SK-N-SH treated with all-trans-retinoic acid at 6 μM for 48 hours (cell line): ENCODE results near the gene RPS4Y2.

Source experiments
- ATAC-seq: fragments of 200-7000 bp; cut with Tn5 transposase; 3 replicates; pipeline ENCODE4 v1.9.1; 2020; ENCODE audit warnings: mild to moderate bottlenecking, moderate library complexity
- ARNTL ChIP-seq: fragments of 450-650 bp; formaldehyde crosslinking; IDR thresholded peaks from 2 replicates; pipeline ENCODE4 v1.5.0; 2020; ENCODE audit warnings: low read depth, mild to moderate bottlenecking, moderate library complexity, borderline replicate concordance
- BACH2 ChIP-seq: fragments of 250-450 bp; sonication (Bioruptor Pico); IDR thresholded peaks from 2 replicates; pipeline ENCODE4 v1.9.0; 2021; ENCODE audit warnings: mild to moderate bottlenecking, borderline replicate concordance
- CREB5 ChIP-seq: fragments of 250-450 bp; sonication (Bioruptor Pico); IDR thresholded peaks from 2 replicates; pipeline ENCODE4 v1.5.1; 2020; ENCODE audit warnings: low read depth, mild to moderate bottlenecking, moderate library complexity
- CSDC2 ChIP-seq: fragments of 250-450 bp; sonication (Bioruptor Pico); IDR thresholded peaks from 2 replicates; pipeline ENCODE4 v1.5.0; 2020; ENCODE audit warnings: mild to moderate bottlenecking, moderate library complexity
- CSRNP3 ChIP-seq: fragments of 250-450 bp; sonication (Bioruptor Pico); IDR thresholded peaks from 2 replicates; pipeline ENCODE4 v1.5.1; 2021; ENCODE audit warnings: mild to moderate bottlenecking, moderate library complexity
- ESRRG ChIP-seq: fragments of 250-450 bp; sonication (Bioruptor Pico); IDR thresholded peaks from 2 replicates; pipeline ENCODE4 v1.6.1; 2021; ENCODE audit warnings: mild to moderate bottlenecking
- GLIS3 ChIP-seq: fragments of 250-450 bp; sonication (Bioruptor Pico); IDR thresholded peaks from 2 replicates; pipeline ENCODE4 v1.5.0; 2020; ENCODE audit warnings: mild to moderate bottlenecking, moderate library complexity
- ISL1 ChIP-seq: fragments of 250-450 bp; sonication (Bioruptor Pico); IDR thresholded peaks from 2 replicates; pipeline ENCODE4 v2.1.2; 2022; ENCODE audit warnings: mild to moderate bottlenecking, moderate library complexity
- OSR1 ChIP-seq: fragments of 250-450 bp; sonication (Bioruptor Pico); IDR thresholded peaks from 2 replicates; pipeline ENCODE4 v1.8.0; 2022; ENCODE audit warnings: moderate library complexity, mild to moderate bottlenecking, inconsistent platforms
- PATZ1 ChIP-seq: fragments of 250-450 bp; sonication (Bioruptor Pico); IDR thresholded peaks from 2 replicates; pipeline ENCODE4 v1.8.0; 2020; ENCODE audit warnings: mild to moderate bottlenecking, moderate library complexity, borderline replicate concordance
- PPARA ChIP-seq: fragments of 250-450 bp; sonication (Bioruptor Pico); IDR thresholded peaks from 2 replicates; pipeline ENCODE4 v1.5.0; 2020; ENCODE audit warnings: mild to moderate bottlenecking, borderline replicate concordance
- RARB ChIP-seq: fragments of 250-450 bp; sonication (Bioruptor Pico); IDR thresholded peaks from 2 replicates; pipeline ENCODE4 v1.8.0; 2021; ENCODE audit warnings: mild to moderate bottlenecking, moderate library complexity
- SNAI2 ChIP-seq: fragments of 250-450 bp; sonication (Bioruptor Pico); IDR thresholded peaks from 2 replicates; pipeline ENCODE4 v1.5.0; 2020; ENCODE audit warnings: mild to moderate bottlenecking, moderate library complexity
- TCF4 ChIP-seq: fragments of 250-450 bp; sonication (Bioruptor Pico); IDR thresholded peaks from 2 replicates; pipeline ENCODE4 v1.8.0; 2021; ENCODE audit warnings: mild to moderate bottlenecking, moderate library complexity, borderline replicate concordance
- TSHZ2 ChIP-seq: fragments of 250-450 bp; sonication (Bioruptor Pico); IDR thresholded peaks from 2 replicates; pipeline ENCODE4 v1.5.0; 2020; ENCODE audit warnings: mild to moderate bottlenecking, moderate library complexity
- ZC3H10 ChIP-seq: fragments of 250-450 bp; sonication (Bioruptor Pico); IDR thresholded peaks from 2 replicates; pipeline ENCODE4 v1.5.1; 2021; ENCODE audit warnings: mild to moderate bottlenecking, moderate library complexity
- ZFP3 ChIP-seq: fragments of 250-450 bp; sonication (Bioruptor Pico); IDR thresholded peaks from 2 replicates; pipeline ENCODE4 v1.5.0; 2020; ENCODE audit warnings: mild to moderate bottlenecking, moderate library complexity
- ZFP30 ChIP-seq: fragments of 450-650 bp; formaldehyde crosslinking; IDR thresholded peaks from 2 replicates; pipeline ENCODE4 v1.5.0; 2022; ENCODE audit warnings: mild to moderate bottlenecking, moderate library complexity
- ZNF565 ChIP-seq: fragments of 450-650 bp; formaldehyde crosslinking; conservative IDR thresholded peaks from 2 replicates; pipeline ENCODE4 v1.5.0; 2020; ENCODE audit warnings: low read depth, mild to moderate bottlenecking, moderate library complexity
- ZNF70 ChIP-seq: fragments of 450-650 bp; formaldehyde crosslinking; IDR thresholded peaks from 2 replicates; pipeline ENCODE4 v1.5.0; 2020; ENCODE audit warnings: mild to moderate bottlenecking, moderate library complexity
- ZNF8 ChIP-seq: fragments of 450-650 bp; formaldehyde crosslinking; IDR thresholded peaks from 2 replicates; pipeline ENCODE4 v1.5.0; 2020; ENCODE audit warnings: mild to moderate bottlenecking, moderate library complexity
- TF ChIP-seq, protein P1 (sequence below): fragments of 250-450 bp; sonication (Bioruptor Pico); IDR thresholded peaks from 2 replicates; pipeline ENCODE4 v1.8.0; 2021; ENCODE audit warnings: low read depth, mild to moderate bottlenecking, moderate library complexity, borderline replicate concordance

The RPS4Y2 gene

GRCh38 chrY:20780776-20781175, 24.9 kb downstream of the RPS4Y2 start:
- ATAC-seq = no peak
- TF ChIP-seq CSRNP3 (CRISPR knock-in tag) (no peak), ZNF70 (CRISPR knock-in tag) (no peak), ZC3H10 (CRISPR knock-in tag) (no peak), PPARA (CRISPR knock-in tag) (no peak), CSDC2 (CRISPR knock-in tag) (no peak), SNAI2 (CRISPR knock-in tag) (no peak), GLIS3 (no peak)
- TF ChIP-seq, protein P1, sequence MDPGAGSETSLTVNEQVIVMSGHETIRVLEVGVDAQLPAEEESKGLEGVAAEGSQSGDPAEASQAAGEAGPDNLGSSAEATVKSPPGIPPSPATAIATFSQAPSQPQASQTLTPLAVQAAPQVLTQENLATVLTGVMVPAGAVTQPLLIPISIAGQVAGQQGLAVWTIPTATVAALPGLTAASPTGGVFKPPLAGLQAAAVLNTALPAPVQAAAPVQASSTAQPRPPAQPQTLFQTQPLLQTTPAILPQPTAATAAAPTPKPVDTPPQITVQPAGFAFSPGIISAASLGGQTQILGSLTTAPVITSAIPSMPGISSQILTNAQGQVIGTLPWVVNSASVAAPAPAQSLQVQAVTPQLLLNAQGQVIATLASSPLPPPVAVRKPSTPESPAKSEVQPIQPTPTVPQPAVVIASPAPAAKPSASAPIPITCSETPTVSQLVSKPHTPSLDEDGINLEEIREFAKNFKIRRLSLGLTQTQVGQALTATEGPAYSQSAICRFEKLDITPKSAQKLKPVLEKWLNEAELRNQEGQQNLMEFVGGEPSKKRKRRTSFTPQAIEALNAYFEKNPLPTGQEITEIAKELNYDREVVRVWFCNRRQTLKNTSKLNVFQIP = no peak

GRCh38 chrY:20781408-20781807, 25.5 kb downstream of the RPS4Y2 start:
- no peak for ATAC-seq

More at GRCh38 chrY:20781408-20781807, 25.5 kb downstream of the RPS4Y2 start:
- TF ChIP-seq TSHZ2 (CRISPR knock-in tag) (no peak), CSDC2 (CRISPR knock-in tag) (no peak), CREB5 (CRISPR knock-in tag) (no peak), ESRRG (no peak), OSR1 (CRISPR knock-in tag) (no peak), ZFP3 (no peak), TCF4 (CRISPR knock-in tag) (no peak), RARB (CRISPR knock-in tag) (no peak), ARNTL (no peak), BACH2 (CRISPR knock-in tag) (no peak), ZNF70 (CRISPR knock-in tag) (no peak), CSRNP3 (CRISPR knock-in tag) (no peak), SNAI2 (CRISPR knock-in tag) (no peak), ZNF8 (no peak), PATZ1 (CRISPR knock-in tag) (no peak), ZFP30 (CRISPR knock-in tag) (no peak), ZNF565 (CRISPR knock-in tag) (no peak), ISL1 (no peak)
- TF ChIP-seq, protein P1 = no peak
- TF ChIP-seq, all 23 proteins: peak for 0
